ENCODE data around the gene KATNAL1.

DNA sequence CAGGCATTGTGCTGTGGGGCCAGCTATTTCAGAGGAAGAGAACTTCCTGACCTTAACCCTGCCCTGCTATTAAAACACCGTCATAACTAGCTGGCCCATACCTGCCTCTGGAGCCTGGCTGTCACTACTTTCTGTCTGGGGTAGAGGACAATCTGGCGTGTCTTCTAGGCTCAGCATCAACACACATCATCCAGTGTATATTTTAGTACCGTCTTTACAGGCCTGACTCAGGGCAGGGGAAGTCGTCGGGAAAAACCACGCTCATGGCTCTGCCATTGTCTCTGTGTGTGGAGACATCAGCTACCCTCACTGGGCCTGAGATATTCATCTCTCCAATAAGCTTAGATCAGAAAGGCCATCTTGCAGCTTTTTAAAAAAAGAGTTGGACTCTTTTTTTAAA is 151.1 kb downstream of the KATNAL1 start:
- TF ChIP-seq, protein P1, sequence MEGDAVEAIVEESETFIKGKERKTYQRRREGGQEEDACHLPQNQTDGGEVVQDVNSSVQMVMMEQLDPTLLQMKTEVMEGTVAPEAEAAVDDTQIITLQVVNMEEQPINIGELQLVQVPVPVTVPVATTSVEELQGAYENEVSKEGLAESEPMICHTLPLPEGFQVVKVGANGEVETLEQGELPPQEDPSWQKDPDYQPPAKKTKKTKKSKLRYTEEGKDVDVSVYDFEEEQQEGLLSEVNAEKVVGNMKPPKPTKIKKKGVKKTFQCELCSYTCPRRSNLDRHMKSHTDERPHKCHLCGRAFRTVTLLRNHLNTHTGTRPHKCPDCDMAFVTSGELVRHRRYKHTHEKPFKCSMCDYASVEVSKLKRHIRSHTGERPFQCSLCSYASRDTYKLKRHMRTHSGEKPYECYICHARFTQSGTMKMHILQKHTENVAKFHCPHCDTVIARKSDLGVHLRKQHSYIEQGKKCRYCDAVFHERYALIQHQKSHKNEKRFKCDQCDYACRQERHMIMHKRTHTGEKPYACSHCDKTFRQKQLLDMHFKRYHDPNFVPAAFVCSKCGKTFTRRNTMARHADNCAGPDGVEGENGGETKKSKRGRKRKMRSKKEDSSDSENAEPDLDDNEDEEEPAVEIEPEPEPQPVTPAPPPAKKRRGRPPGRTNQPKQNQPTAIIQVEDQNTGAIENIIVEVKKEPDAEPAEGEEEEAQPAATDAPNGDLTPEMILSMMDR (IDR thresholded peaks at IDR 0.05) = no peak
- TF ChIP-seq POLR2A (IDR thresholded peaks at IDR 0.05) = no peak
- no peak for TF ChIP-seq POLR2AphosphoS5 (IDR thresholded peaks at IDR 0.05)
- no peak for TF ChIP-seq EP300 (IDR thresholded peaks at IDR 0.05; ENCODE audit: low read depth)

Data from transverse colon (tissue), 4 donors.